Measurements from ENCODE around the gene AKAP1. TPM values are rescaled to one million over a fixed set of nuclear protein-coding genes. Genes with fewer than 3 reads are reported as not detected.
"Not testable (repeated sequence)": the region's sequence is repeated elsewhere in the genome, so short reads cannot be mapped to it uniquely, and the experiment has no call there.

AKAP1 gene
- polyA plus RNA-seq, 5 donors = 35.3 to 57.6 (median 47.4) TPM

GRCh38 chr17:57075193-57075592 is 9.9 kb upstream of the AKAP1 start:
- DNase-seq = no peak

- no peak for DNase-seq
Observed at GRCh38 chr17:57075785-57076184, 9.3 kb upstream of the AKAP1 start.

GRCh38 chr17:57077000-57077399 is 8.0 kb upstream of the AKAP1 start:
- no peak for DNase-seq

DNA sequence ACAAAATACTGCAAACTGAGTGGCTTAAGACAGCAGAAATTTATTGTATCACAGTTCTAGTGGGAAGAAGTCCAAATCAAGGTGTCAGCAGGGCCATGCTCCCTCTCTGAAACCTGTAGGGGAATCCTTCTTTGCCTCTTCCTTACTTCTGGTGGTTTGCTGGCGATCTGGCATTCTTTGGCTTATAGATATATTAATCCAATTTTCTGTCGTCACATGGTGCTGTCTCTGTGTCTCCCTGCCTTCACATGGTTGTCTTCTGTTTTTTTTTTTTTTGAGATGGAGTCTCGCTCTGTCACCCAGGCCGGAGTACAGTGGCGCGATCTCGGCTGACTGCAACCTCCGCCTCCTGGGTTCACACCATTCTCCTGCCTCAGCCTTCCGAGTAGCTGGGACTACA is 6.8 kb upstream of the AKAP1 start:
- no peak for DNase-seq

- DNase-seq = no peak
Observed at GRCh38 chr17:57080718-57081117, 4.3 kb upstream of the AKAP1 start.

DNA sequence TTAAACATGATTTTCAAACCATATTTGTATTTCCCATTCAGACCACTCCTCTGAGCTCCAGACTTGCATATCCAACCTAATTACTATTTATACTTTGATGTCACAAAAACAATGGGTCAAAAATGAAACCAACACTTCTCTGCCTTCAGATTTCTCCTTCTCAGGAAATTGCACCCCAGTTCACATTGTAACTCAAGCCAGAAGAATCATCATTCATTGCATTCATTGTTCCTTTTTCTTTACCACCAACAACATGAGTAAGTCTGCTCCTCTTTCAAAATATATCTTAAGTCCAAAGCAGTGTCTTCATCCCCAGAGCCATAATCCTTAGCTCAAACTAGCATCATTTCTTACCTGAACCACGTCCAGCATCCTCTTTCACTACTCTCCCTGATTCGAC is 2.6 kb upstream of the AKAP1 start:
- DNase-seq = no peak

DNA sequence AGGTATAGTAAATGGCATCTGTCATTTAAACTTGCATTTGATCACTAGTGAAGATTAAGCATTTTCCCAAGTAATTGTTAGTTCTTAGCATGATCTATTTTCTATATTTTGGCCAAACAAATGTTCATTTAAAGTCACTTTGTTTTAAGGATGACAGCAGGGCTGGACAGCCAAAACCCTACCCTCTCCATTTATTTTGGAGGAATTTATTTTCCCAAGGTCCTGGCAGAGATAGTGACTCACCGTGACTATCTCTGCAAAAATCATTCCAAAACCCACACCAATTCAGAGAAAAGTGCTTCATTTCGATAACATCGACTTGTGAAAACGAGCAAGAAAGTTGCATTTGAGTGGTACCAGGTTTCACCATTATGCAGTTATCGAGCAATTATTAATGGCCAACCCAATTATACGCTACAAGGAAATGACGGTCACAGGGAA is 665 bp upstream of the AKAP1 start:
- DNase-seq = no peak

GRCh38 chr17:57085448-57086068 is 512 bp downstream of the AKAP1 start:
- peak; percentile 55 to 59 for DNase-seq

- DNase-seq = no peak
Observed at GRCh38 chr17:57086069-57086930, 1.3 kb downstream of the AKAP1 start.

DNA sequence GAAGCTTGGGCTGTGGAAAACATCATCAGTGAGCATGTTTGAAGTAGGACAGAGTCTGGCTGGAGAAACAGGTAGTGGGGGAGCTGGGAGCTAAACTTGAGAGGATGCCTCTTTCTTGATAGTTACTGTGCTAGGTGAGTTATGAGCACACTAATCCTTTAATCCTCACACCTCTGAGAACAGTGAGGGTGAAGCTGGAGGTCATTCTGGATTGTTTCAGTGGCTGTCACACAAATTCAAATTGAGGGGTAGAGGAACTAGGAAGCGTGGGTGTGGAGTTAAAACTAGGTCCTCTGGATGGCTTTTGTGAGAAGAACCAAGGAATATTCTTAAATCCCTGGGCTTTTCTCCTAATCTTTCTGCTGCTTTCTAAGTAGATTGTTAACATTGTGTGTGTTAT is 3.3 kb downstream of the AKAP1 start:
- no peak for DNase-seq

GRCh38 chr17:57089391-57089790 is 4.3 kb downstream of the AKAP1 start:
- no peak for DNase-seq

DNA sequence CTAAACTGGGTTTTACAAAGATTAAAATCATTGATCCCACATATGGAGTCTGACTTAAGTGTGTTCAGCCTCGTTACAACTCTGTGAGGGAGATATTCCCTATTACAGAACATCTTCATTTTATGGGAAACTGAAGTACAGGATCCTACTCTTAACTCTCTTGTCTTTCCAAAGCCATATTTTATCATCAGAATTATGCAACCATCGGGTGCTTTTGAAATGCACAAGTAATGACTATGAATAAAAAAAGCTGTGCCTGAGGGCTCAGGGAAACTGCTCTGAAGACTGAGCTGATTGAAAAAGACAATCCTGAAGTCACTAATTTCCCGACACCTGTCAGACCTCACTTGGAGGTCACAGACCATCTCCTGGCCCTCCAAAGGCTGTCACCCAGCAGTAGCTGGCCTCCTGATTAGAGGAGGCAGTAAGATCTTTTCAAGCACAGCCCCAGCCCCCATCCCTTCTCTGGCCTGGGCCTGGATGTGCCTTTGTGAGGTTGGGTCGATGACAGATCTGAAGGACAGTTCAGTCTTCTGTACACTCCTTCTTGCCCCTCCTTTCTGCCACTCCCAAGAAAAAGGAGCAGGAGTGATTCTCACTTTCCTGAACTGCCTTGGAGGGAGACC is 5.6 kb downstream of the AKAP1 start:
- DNase-seq = no peak

GRCh38 chr17:57091186-57091618 is 6.2 kb downstream of the AKAP1 start:
- DNase-seq = no peak

- no peak for DNase-seq
Observed at GRCh38 chr17:57092171-57092570, 7.1 kb downstream of the AKAP1 start.

- no peak for DNase-seq
Observed at GRCh38 chr17:57092779-57093178, 7.7 kb downstream of the AKAP1 start.

GRCh38 chr17:57096472-57097202 is 11.6 kb downstream of the AKAP1 start:
- DNase-seq = no peak

DNA sequence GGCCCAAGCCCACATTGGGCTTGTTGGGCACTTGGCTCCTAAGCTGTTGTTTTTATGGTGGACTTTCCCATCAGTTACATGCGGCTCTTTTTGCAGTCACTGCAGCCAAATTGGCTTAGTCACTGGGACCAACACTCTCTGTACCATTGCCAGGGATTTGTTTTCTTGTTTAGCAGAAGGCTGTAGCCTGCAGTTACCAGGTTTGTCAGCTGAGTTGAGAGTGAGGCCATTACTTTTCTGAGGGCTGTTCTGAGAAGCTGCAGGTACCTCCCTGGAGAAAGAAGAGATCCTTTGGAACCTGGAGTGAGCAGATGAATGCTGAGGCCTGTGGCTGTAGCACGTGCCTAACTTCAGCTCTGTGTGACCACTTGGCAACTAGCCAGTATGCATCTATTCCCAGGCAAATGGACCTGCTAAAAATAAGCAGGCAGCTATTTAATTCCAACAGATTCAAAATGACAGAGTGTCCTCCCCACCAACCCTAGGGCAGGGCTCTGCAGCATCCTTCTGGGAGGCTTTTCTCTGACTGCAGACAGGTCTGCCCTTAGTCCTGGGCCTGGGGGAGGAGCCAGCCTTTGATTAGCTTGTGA is 12.9 kb downstream of the AKAP1 start:
- DNase-seq = peak in 1 of 2 donors; percentile 31

DNA sequence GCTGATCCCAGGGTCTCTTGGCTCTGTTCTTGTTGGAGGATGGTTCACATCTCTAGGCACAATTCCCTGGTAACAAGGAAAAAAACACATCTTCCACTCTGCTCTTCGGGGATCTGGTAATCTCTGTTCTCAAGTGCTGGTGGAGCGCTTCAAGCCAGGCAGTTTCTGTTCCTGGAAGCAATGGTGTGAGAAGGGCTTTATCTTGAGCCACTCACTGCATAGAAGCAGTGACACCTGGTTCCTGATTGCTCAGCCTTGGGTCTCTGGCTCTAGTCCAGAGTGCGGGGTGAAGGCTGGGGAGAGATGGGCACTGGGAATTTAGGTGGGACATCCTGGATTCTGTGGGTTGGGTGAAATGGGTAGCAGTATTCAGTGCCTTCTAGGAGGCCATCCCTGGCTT is 14.1 kb downstream of the AKAP1 start:
- DNase-seq = no peak

GRCh38 chr17:57102122-57102521 is 17.1 kb downstream of the AKAP1 start:
- DNase-seq = no peak

GRCh38 chr17:57102660-57103059 is 17.6 kb downstream of the AKAP1 start:
- not testable (repeated sequence) for DNase-seq

DNA sequence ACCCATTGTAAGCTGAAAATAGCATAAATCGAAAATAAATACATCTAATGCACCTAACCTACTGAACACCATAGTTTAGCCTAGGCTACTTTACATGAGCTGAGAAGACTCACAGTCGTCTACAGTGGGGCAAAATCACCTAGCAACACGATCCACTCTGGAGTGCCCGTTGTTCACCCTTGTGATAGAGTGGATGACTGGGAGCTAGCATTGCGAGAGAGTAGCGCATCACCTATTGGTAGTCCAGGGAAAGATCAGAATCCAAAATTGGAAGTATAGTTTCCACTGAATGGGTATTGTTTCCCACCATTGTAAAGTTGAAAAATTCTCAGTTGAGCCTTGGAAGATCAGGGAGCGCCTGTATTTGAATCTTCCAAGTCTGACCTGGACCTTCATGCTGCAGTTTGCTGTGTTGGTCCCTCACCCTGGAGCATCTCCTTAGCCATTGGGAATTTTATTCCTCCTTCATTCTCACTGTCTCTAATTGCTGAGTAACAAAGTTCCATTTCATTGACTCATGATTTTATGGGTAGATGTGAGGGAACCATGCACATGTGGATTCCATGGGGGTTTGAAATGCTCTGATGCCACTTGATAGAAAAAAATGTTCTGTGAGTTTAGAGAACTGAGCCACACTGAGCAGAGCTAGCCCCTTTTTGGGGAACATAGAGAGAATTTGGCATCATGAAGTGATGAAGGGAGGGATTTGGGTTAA is 19.6 kb downstream of the AKAP1 start:
- DNase-seq = no peak
